Stimulated activated CD8-positive, alpha-beta memory T cell treated with anti-CD3 and anti-CD28 coated beads, Interleukin-2, amount 100 ng/mL, for 48 hours (primary cell): ENCODE data around the gene HEXIM2.

Experiments
- DNase-seq, 2 donors: peaks; one replicate each; pipeline ENCODE4 v3.0.0-alpha.2; 2020; ENCODE audit warnings: low read depth in 2 of 2

HEXIM2 gene

DNA sequence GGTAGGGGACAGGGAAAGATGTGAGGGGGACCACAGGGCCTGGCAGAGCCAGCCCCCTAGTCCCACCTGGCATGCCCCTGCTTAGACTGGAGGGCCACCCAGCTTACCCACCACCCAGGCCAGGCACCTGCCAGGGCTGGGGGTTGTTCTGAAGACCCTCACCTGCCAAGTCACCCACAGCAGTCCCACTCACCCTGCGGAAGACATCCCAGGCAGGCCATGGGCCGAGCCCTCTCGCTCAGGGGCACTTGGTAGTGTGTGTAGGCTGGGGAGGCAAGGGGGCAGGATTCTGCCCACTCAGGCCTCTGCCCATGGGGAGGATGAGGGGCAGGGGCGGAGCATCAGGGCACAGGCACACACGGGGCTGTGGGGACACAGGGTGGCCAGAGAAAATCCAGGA, 33.3 kb upstream of the HEXIM2 start:
- no peak for DNase-seq

GRCh38 chr17:45128989-45129388, 32.7 kb upstream of the HEXIM2 start:
- DNase-seq: no peak

- no peak for DNase-seq
Measured at GRCh38 chr17:45129426-45129939, 32.2 kb upstream of the HEXIM2 start.

DNA sequence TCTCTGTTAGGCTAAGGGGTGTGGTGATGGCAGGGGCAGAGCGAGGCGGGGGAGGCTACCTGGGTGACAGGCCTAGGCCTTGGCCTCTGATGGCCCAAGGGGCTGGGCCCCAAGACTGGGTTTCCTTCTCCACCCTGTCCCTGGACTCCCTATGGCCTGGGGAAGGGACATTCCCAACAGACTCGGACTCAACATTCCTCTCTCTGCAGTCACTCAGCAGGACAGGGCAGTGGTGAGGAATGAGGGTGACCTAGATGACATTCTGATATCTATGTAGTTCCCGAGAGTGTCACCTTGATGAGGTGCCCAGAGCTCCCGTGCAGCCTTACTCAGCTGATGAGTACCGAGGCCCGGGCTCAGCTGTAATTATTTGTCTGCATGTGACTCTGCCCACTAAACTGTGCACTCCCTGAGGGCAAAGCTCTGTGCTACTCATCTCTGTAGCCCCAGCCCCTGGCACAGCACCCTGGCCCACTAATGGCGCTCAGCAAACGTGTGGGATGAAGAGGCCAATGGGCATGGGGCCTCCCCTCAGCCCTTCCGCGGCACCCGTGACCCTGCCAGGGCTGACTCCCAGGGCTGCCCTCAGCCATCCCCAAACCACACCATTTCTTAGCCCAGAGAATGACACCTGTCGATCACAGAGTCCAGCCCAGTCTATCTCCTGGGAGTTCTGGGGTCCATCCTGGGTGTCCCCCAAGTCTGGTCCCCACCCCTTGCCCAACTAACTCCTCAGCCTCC, 31.6 kb upstream of the HEXIM2 start:
- DNase-seq: no peak

- DNase-seq: no peak
Measured at GRCh38 chr17:45130681-45131615, 30.7 kb upstream of the HEXIM2 start.

- DNase-seq: peak in 1 of 2 donors; percentile 38
Measured at GRCh38 chr17:45131616-45132319, 29.9 kb upstream of the HEXIM2 start.

DNA sequence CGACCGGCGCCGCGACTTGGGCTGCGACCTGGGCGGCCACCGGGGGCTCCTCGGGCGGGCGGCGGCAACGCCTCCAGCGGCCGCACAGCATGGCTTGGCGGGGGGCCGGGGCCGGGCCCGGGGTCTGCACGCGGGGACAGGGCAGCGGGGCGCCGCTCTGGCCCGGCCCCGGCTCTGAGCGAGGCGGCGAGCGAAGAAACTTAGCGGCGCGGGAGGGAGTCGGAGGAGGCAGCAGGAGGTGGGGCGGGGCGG, 29.4 kb upstream of the HEXIM2 start, which contains the start of gene PLCD3:
Gene PLCD3 (minus strand): TSS at position 196 of the 252 bp plus-strand sequence. CDS start 105 bp downstream, at position 91.
- DNase-seq: no peak

DNA sequence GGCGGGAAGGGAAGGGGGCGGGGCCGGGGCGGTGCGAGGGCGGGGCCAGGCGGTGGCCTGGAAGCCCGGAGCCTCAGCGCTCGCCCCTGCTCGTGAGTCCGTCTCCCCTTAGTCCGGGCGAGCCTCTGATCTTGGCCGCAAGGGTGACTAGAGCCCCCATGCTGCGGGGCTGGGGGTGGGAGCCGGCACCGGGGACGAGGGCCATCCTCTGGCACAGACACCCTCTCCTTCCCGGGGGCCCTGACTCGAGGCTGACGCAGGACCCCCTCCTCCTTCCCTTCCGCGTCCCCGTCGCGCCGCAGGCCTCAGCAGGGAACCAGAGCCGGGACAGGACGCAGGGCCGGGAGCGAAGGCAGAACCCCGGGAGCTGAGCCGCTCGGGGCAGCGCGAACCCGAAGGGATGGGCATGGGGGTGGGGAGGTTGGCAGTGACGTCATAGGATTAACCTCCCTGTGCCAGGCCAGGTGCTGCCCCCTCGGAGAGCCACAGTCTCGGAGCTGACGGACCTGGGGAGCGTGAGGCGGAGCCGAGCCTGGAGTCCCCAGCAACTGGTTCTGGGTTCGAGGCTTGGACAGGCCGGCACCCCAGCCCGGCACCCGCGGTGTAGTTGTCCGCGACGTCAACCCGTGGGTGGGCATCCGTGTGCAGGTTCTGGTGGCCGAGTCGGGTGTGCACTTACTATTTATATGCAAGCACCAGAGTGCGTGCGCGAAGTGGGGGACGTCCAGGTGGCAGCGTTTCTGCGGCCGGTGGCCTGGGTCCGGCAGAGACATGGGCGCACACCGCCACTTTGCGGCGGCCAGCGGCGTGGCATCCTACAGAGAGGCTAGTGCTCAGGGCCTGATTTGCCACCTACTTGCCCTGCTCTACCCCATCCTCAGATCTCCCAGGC, 28.9 kb upstream of the HEXIM2 start:
- DNase-seq: peak; percentile 51 to 63

GRCh38 chr17:45135192-45135977, 26.3 kb upstream of the HEXIM2 start, which contains the start of gene ACBD4:
ACBD4 (plus strand) TSS chr17:45135687; CDS start chr17:45136145, 458 bp downstream.
- peak; percentile 93 to 95 for DNase-seq

- no peak for DNase-seq
Measured at GRCh38 chr17:45135978-45136791, 25.5 kb upstream of the HEXIM2 start.

GRCh38 chr17:45136846-45137560, 24.7 kb upstream of the HEXIM2 start:
- no peak for DNase-seq

DNA sequence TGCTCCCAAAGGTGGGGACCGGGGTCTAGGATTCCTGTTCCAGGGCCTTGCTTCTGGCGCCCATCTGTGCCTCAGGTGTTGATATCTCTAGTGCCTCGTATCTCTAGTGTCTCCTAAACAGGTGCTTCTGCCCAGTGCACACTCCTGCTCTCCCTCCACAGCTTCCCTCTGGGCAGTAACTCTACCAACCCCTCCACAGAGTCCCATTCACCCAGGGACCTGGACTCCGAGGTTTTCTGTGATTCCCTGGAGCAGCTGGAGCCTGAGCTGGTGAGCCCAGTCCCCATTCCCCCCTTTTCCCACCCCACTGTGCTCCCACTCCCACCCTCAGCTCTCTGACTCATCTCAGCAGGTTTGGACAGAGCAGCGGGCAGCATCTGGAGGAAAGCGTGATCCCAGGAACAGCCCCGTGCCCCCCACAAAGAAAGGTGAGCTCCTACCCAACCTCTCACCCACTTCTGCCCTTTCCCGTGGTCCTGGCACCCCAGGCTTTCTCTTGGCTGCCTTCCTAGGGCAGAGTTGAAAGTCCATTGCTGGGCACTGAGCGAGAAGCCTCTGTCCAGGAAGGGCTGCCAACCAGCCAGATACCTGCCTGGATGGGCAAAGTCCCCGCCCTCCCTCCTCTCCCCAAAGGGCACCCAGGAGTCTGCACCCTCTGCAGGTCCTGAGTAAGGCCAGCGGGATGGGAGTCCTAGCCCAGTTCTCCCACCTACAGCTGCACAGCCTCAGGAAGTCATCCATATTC, 23.9 kb upstream of the HEXIM2 start:
- no peak for DNase-seq

GRCh38 chr17:45138911-45139532, 22.7 kb upstream of the HEXIM2 start:
- DNase-seq: no peak

- DNase-seq: no peak
Measured at GRCh38 chr17:45139533-45139920, 22.1 kb upstream of the HEXIM2 start.

- DNase-seq: no peak
Measured at GRCh38 chr17:45143094-45143670, 18.5 kb upstream of the HEXIM2 start.

GRCh38 chr17:45143767-45144198, 17.9 kb upstream of the HEXIM2 start:
- peak in 1 of 2 donors; percentile 27 for DNase-seq
